HG03103 (cell line): ENCODE results near the gene TCP11.

Source experiments
- ATAC-seq: cut with Tn5 transposase; IDR thresholded peaks from one replicate; pipeline ENCODE4 v1.9.1; 2021; ENCODE audit warnings: low read depth; ENCODE audit not compliant: unreplicated experiment

The TCP11 gene

DNA sequence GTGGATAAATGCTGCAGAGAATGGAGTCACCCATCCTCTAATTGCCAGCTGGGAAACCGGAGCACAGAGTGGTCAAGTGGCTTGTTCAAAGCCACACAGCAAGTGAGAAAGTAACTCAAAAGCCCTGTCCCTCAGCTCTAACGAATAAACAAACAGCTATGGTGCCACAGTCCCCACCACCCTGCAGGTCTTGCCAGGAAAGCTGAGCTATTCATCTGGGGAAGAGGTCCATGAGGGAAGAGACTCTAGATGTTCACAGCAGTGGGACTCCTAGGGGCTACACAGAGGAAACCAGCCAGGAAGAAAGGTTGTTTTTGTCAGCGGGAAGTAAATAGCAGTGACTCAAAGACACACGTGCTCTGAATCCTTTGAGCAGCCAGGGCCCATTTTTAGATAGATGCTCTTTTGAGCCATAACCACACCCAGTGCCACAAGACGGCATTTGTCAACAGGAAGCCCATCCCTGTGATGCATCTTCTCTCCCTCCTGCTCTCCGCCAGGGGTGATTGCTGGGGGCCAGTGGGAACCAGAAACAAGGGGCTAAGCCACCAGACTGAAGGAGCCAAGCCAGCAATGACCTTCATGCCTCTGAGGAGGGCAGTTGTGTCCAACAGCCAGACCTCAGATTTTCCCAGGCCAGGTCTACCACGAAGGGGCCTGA, 32.4 kb upstream of the TCP11 start:
- ATAC-seq = no peak

DNA sequence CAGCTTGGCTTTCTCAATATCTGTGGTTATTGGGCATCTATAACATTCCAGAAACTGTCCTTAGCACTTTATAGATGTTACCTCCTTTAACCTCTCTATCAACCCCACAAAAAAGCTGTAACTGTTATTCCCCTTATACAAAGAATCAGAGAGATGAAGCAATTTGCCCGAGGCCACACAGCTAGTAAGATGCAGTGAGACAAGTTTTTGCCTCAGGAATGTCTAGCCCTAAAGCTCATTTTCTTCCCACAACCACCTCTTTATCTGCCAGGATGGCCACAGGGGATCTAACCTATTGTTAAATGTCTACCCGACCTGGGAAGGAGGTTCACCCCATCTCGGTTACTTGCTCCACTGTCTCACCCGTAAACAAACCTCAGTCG, 31.9 kb upstream of the TCP11 start:
- ATAC-seq = no peak

DNA sequence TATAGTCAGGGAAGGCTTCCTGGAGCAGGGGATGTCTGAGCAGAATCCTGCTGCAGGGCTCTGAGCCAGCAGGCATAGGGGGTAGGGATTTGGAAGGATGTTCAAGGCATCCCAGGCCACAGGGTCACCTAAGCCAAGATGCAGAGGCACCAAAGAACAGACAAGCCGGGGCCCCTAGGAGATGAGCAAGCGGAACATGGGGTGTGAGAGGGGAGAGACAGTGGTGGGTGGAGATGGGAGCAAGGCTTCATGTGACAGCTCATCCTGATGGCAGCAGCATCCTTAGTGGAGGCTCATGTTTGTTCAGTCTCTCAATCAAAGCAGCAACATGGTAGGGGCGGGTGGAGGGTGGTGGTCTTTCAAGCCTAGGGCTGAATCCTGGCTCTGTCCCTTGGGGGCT, 29.8 kb upstream of the TCP11 start:
- ATAC-seq = no peak

DNA sequence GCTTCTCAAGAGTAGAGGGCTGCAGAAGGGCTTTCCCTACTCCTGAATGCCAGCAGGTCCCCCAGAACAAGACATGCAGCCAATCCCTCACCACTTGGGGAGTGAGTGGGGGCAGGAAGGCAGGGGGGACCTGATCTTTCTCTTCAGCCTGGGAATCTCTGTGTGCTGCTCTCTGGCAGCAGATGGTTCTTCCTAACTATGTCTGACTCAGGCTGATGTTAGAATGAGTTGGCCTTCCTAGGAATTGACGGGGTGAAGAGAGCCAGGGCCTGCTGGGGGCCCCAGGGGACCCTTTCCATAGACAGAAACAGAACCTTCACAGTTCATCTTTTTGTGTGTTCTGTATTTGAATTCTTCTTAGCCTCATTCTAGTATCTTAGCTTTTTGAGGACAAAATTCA, 29.0 kb upstream of the TCP11 start:
- no peak for ATAC-seq

DNA sequence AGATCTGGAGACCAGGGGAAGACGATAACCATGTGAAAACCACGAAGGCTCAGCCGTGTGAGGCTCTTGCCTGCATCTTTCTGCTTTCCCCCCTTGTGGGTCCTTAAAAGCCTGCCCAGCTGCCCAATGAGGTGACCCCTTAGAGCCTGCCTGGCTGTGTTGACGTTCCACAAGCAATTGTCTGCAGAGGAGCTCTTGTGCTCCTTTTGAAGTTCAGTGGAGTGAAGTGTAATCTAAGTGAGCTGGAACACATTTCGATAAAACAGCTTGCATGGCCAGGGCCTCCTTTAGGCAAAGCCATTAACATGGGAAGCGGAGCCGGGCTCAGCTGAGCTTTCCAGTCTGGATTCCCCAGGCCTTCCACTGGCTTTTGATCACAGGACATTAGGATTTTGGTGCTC, 27.3 kb upstream of the TCP11 start:
- no peak for ATAC-seq

DNA sequence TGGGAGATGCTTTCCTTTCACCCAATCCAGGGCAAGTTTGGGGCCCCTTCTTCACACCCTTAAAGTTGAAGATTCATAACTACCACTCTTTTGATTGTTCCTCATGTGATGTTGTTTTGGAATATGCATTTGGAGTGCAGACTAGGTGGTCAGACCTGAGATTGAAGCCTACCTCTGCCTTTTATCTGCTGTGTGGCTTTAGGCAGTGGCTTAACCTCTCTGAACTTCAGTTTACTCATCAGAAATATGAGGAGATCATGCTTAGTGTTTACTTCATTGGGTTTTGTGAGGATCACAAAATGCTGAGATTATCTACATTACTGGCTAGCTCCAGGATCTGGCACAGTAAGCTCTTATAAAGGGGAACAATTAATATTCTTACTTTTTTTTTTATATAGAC, 26.4 kb upstream of the TCP11 start:
- ATAC-seq = no peak

DNA sequence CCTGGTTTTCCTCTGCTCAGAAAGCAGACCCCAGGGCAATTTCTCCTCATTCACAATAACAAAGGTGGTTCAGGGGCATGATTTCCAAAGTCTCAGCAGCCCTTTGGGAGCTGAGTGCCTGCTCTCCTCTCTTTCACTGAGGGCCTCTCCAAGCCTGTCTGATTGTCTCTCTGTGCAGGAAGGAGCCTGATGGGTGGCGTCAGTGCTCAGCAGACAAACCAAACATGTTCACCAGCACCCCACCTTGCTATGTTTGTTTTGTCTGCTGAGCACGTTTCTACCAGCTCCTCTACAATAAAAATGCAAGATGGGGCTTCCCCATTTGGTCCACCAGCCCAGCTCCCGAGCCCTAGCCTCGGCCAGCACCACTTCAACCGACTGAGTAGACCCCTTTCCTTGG, 25.4 kb upstream of the TCP11 start:
- ATAC-seq = no peak

DNA sequence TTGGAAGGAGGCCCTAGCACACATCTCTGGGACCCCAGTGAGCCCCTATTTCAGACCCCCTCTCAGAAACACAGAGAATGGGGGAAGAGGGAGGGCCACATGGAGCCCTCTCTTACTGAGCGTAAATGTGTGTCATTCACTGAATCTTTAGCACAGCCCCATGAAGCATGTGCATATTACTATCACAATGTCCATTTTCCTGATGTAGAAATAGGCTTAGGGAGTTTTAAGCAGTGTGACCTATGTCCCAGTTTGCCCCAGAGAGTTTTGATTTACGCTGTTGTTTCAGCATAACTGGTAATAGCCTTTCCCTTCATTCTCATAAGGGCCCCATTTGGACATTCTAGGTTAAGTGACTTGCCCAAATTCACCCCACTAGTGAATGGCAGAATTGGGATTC, 25.0 kb upstream of the TCP11 start:
- ATAC-seq = no peak

DNA sequence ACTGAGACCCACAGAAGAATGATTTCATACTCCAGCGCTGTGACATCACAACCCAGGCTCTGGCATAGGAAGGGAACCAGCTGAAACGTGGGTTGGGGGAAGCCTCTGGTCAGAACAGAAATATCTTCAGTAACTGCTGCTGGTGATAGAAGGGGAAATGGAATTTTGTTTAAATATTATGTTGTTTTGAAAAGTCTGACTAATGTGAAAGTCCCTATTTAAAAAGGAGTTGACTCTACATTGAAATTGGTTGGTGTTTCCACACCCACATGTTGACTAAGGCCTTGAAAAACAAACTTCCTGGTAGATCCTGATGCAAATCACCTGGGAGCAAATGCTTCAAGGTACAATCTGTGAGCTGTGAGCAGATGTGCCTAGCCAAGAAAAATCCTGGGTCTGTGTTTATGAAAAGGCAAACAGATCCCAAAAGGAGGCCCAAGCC, 24.5 kb upstream of the TCP11 start:
- ATAC-seq = no peak

DNA sequence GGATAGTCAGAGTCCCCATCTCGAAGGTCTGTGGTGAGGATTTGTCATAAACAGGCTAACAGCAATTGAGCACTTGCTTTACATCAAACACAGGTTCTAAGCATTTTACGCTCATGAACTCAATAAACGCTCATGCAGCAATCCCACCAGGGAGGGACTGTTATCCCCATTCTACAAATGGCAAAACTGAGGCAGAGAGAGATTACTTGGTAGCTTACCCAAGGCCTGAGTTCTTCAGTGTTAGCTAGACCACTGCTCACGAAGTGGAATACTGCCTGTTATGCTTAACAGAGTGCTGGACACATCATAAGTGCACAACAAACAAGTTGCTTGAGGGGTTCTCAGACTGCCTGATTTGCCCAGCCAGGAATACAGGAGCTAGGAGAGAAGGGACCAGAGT, 23.7 kb upstream of the TCP11 start:
- no peak for ATAC-seq

DNA sequence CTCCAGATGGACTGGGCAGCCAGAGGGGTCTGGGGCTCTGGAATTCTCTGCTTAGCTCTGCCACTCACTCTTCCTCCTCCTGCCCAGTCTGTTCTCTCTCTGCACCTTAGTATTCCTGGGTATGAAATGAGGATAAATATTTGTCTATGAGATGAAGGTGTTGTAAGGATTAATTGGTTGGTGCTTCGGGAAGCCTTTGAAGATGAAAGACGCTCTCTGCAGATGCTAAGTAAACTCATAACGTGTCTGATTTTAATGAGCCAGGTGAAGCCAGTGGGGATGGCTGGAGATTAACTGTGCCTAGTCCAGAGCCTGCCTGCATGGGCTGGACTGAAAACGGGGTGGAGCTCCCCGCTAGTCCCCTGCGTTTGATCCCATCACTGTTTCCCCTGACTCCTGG, 23.1 kb upstream of the TCP11 start:
- no peak for ATAC-seq

DNA sequence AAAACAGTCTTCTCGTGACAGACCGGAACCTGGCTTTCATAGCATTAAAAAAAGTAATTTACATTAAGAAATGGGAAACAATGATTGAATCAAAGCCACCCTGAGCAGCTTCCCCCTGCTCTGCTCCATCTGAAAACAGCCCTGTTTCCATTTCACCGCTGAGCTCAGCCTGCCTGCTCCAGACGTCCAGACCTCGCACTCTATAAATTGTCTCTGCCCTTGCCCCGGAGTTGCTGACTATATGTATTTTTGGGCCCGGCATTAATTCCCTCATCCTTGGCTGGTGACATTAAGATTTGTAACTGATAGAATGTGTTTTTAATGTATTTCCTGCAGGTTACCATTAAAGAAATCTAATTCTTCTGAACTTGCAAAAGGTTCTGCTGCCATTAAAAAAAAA, 22.7 kb upstream of the TCP11 start:
- no peak for ATAC-seq

DNA sequence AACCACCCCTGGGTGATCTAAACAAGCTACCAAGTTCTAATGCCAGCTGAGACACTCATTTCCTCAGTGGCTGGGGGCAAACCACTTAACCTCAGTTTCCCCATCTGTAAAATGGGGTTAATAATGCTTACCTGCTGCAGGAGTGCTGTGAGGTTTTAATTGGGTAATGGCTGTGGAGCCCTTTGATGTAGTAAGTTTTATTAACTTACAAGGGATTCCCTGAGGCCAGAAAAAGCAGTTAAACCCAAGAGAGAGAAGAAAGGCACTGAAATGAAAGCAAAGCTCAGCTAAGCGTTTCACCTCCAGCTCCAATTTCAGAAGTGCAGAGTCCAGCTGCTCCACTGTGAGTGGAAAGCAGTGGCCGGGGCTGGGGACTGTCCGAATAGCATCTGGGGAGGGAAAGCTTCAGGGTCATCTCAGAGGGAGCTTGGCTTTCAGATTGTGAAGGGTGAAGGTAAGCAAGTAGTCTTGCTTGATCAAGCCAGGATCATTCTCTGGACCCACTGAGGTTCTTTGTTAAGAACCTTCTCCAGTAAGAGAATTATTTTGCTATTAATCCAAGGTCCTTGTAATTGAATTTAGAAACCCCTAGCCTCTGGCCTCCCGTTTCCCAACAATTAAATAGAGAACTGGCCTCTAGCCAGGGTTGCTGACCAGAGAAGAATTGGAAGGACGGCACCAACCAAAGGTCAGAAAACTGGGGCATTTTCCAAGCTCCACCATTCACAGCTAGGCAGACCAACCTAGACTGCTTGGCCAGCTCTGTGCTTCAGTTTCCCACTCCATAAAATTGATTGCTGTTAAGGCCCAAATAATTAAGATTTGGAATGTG, 20.9 kb upstream of the TCP11 start:
- ATAC-seq = no peak

DNA sequence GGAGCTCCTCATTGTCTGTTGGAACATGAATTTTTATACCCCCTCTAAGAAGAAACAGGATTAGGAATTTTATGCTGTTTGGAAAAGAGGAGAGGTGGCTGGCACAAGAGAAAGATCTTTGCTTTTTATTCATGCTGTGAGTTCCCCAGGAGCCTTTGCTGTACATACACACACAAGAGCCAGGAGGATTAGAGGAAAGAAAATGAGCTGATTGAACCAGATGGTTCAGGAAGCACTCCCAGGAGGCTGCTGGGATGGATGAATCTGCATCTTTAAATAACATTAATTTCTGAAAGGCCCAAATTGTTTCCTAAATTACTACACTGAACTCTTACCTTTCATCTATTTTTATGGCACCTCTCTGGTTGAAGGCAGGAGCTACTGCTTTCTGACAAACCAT, 20.1 kb upstream of the TCP11 start:
- ATAC-seq = no peak

DNA sequence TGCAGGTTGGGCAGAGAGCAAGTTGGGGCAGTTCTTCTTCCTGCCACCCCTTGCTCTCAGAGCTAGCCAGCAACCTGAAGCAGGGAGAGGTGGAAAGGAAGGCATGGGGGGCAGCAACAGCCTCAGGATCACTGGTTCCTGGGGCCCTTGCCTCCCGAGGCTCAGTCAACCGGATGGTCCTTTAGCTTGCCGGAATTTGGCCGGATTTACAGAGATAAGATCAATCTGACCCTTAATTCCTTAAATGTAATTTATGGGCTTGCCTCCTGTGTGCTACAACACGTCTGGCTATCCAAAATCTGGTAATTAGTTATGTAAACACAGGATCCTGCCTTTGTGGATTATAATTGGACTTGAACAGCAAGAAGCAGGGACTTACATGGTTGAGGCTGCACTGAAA, 19.5 kb upstream of the TCP11 start:
- no peak for ATAC-seq

DNA sequence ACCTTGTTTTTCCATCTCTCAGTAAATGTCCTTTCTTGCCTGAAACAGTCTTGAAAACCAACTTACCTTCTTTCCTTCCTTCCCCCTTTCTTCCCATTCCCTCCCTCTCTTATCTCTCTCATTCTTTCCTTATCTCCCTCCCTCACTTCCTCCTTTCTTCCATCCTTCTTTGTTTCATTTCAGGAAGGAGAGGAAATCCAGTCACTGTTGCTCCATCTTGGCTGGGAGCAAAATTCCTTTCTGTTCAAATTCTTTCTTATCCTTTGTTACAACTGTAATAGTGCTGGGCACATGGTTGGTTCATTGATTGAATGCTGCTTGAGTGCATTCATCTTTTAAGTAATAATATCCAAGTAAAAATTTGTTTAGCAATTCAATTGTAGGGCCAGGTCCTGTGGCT, 17.4 kb upstream of the TCP11 start:
- no peak for ATAC-seq

DNA sequence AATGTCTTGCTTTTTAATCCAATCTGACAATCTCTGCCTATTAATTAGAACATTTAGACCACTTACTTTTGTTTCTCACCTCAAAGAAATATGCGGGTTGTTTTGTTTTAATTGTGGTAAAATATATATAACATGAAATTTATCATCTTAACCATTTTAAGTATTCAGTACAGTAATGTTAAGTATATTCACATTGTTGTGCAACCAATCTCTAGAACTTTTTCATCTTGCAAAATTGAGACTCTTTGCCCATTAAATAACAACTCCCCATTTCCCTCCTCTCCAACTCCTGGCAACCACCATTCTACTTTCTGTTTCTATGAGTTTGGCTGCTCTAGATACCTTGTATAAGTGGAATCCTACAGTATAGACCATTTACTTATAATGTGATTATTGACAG, 13.8 kb upstream of the TCP11 start:
- no peak for ATAC-seq

DNA sequence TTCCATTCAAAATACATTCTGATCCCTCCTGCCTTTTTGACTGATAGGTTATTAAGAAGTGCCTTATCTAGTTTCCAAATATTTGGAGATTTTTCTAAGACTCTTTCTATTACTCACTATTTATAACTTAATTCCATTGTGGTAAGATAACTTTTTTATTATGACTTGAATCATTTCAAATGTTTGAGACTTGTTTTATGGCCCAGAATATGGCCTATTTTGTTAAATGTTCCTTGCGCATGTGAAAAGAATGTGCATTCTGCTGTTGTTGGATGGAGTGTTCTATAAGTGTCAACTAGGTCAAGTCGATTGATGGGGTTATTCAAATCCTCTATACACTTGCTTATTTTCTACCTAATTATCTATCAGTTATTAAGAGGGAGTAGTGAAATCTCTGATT, 13.1 kb upstream of the TCP11 start:
- no peak for ATAC-seq

DNA sequence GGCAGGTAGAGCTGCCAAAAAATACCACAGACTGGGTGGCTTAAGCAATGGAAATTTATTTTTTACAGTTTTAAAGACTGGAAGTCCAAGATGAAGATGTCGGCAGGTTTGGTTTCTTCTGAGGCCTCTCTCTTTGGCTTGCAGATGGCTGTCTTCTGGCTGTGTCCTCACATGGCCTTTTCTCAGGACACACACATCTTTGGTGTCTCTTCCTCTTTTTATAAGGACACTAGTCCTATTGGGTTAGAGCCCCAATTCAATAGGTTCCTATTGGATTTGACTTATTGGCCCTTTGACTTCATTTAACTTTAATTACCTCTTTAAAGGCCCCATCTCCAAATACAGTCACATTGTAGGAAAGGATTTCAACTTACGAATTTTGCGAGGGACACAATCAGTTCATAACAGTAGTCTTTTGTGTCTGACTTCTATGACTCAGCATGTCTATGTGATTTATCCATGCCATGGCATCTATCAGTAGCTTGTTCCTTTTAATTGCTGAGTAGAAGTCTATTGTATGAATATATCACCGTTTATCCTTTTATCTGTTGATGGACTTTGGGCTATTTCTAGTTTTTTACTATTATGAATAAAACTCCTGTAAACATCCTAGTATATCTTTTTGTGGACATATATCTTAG, 11.0 kb upstream of the TCP11 start:
- no peak for ATAC-seq

DNA sequence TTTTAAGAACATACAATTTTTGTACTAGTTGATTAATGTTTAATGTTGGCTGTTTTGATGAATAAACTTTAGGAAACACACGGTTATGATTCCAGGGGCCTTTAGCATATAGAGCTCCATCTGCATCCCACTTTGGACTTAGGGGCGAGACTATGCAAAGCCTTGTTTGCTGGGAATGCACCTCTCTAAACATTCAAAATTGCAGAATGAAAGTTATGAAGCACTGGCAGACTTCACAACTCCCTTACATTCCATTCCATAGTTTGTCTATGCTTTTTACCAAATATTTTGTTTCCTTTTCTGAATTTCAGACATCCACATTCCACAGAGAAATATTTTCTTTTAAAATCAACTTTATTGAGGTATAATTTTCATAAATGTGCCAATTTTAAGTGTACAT, 10.3 kb upstream of the TCP11 start:
- ATAC-seq = no peak

DNA sequence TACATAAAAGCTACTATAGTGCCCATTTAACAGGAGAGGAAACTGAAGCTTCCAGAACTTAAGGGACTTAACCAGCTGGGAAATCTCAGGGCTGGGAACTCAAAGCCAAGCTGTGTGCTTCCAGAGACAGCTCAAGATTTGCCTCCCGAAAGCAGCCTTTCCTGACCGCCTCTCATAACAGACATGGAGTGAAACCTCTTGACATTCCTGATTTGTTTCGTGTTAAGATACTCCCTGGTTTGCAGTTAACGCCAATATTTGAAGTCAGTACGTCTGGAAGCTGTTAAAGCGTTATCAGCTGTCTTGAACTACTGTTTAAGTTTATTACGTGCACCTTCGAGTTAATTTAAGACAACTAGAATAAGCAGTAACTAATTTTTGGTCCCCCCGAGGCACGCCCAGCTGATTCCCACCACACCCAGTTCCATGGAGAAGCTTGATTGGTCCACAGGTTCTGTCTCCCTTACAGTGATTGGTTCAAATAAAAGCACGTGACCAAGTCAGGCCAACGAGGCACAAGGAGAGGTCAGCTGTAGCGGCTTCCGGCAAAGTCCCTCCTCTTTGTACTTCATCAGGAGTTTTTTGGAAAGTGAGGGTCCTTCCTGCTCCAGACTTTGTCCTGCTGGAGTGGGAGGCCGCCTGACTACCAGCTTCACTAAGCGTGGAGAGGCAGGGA, 8.9 kb upstream of the TCP11 start:
- no peak for ATAC-seq
